ENCODE data around the gene MT1G. TPM values are rescaled to one million over a fixed set of nuclear protein-coding genes. Genes with fewer than 3 reads are reported as not detected.
"Not testable (repeated sequence)": the region's sequence is repeated elsewhere in the genome, so short reads cannot be mapped to it uniquely, and the experiment has no call there.

The MT1G gene
- 1,000 to 10,000 TPM in 1 of 2 donors, 100 to 1,000 TPM in 1; 152 to 2,353 TPM for total RNA-seq
- 1,000 to 10,000 TPM; 4,443 to 9,444 TPM for polyA plus RNA-seq

DNA sequence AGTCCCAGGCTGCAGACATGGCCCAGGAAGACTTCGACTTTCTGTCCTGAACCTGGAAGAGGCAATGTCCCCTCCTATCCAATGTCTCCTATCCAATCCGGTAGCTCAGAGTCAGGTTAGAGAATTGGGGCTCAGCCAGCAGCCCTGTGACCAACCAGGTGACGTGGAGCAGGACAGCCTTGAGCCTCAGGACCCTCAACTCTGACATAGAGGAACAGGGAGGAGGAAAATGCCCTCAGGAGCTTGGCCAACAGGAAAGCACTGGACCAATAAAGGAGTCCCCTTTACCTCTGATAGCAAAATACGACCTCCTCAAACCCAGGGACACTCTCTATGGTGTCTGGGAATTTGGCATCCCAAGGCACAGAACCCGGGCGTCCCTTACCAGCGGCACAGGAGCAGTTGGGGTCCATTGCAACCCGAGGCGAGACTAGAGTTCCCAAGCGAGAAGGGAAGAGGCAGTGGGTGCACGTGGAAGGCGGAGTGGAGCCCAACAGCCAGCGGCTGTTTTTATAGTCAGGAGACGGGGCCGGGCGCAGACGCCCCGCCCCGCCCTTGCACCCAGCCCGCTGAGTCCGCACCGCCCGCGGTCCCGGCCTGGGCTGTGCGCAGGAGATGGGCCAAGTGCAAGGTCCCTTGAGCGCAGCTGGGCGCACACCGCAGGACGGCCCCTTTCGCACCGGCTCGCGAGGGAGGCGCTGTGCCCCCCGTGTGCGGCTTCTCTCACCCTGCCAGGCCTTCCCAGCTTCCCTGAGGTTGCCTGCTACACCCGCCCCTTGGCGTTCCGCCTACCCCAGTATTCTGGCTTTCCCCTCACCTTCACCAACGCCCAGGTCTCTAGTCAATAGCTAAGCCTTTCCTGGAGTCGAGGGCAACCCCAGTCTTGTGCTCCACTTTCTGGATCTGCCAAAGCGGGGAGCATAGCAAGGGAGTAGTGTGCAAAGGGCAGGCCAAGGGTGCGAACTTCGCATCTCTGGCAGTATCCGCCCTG is at the start of gene MT1G:
TSS of gene MT1G (minus strand) at position 485 of the 991 bp plus-strand sequence. CDS start at position 413, 72 bp downstream.
- TF ChIP-seq YY1 (IDR thresholded peaks at IDR 0.05), result peak; percentile 59
- TF ChIP-seq, protein P1, sequence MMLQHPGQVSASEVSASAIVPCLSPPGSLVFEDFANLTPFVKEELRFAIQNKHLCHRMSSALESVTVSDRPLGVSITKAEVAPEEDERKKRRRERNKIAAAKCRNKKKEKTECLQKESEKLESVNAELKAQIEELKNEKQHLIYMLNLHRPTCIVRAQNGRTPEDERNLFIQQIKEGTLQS (IDR thresholded peaks at IDR 0.05), result peak; percentile 15
- peak in 1 of 2 donors; percentile 32 for TF ChIP-seq EGR1 (IDR thresholded peaks at IDR 0.05; ENCODE audit: low read depth in 2 of 2)
- peak in 1 of 2 donors; percentile 58 for TF ChIP-seq JUND (IDR thresholded peaks at IDR 0.05)
- TF ChIP-seq FOXA2 (IDR thresholded peaks at IDR 0.05), result no peak
- peak; percentile 36 to 71 for TF ChIP-seq RXRA (IDR thresholded peaks at IDR 0.05)
- TF ChIP-seq, protein P2, sequence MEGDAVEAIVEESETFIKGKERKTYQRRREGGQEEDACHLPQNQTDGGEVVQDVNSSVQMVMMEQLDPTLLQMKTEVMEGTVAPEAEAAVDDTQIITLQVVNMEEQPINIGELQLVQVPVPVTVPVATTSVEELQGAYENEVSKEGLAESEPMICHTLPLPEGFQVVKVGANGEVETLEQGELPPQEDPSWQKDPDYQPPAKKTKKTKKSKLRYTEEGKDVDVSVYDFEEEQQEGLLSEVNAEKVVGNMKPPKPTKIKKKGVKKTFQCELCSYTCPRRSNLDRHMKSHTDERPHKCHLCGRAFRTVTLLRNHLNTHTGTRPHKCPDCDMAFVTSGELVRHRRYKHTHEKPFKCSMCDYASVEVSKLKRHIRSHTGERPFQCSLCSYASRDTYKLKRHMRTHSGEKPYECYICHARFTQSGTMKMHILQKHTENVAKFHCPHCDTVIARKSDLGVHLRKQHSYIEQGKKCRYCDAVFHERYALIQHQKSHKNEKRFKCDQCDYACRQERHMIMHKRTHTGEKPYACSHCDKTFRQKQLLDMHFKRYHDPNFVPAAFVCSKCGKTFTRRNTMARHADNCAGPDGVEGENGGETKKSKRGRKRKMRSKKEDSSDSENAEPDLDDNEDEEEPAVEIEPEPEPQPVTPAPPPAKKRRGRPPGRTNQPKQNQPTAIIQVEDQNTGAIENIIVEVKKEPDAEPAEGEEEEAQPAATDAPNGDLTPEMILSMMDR (IDR thresholded peaks at IDR 0.05; ENCODE audit: low read depth, low read length, missing input control), result peak; percentile 4
- TF ChIP-seq NR2F2 (IDR thresholded peaks at IDR 0.05), result no peak
- TF ChIP-seq, protein P3, sequence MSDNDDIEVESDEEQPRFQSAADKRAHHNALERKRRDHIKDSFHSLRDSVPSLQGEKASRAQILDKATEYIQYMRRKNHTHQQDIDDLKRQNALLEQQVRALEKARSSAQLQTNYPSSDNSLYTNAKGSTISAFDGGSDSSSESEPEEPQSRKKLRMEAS (IDR thresholded peaks at IDR 0.05), result no peak
- TF ChIP-seq HNF4G (IDR thresholded peaks at IDR 0.05), result peak; percentile 44
- TF ChIP-seq GABPA (IDR thresholded peaks at IDR 0.05 in 1 of 2, conservative IDR thresholded peaks at IDR 0.05 in 1 of 2), result peak in 1 of 2 donors; percentile 16
- peak; percentile 94 for TF ChIP-seq TAF1 (conservative IDR thresholded peaks at IDR 0.05)
- peak in 1 of 2 donors; percentile 37 for TF ChIP-seq RAD21 (IDR thresholded peaks at IDR 0.05)
- TF ChIP-seq, protein P4, sequence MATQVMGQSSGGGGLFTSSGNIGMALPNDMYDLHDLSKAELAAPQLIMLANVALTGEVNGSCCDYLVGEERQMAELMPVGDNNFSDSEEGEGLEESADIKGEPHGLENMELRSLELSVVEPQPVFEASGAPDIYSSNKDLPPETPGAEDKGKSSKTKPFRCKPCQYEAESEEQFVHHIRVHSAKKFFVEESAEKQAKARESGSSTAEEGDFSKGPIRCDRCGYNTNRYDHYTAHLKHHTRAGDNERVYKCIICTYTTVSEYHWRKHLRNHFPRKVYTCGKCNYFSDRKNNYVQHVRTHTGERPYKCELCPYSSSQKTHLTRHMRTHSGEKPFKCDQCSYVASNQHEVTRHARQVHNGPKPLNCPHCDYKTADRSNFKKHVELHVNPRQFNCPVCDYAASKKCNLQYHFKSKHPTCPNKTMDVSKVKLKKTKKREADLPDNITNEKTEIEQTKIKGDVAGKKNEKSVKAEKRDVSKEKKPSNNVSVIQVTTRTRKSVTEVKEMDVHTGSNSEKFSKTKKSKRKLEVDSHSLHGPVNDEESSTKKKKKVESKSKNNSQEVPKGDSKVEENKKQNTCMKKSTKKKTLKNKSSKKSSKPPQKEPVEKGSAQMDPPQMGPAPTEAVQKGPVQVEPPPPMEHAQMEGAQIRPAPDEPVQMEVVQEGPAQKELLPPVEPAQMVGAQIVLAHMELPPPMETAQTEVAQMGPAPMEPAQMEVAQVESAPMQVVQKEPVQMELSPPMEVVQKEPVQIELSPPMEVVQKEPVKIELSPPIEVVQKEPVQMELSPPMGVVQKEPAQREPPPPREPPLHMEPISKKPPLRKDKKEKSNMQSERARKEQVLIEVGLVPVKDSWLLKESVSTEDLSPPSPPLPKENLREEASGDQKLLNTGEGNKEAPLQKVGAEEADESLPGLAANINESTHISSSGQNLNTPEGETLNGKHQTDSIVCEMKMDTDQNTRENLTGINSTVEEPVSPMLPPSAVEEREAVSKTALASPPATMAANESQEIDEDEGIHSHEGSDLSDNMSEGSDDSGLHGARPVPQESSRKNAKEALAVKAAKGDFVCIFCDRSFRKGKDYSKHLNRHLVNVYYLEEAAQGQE (IDR thresholded peaks at IDR 0.05), result peak; percentile 75
- peak; percentile 90 for TF ChIP-seq SP1 (IDR thresholded peaks at IDR 0.05)
- TF ChIP-seq, protein P5, sequence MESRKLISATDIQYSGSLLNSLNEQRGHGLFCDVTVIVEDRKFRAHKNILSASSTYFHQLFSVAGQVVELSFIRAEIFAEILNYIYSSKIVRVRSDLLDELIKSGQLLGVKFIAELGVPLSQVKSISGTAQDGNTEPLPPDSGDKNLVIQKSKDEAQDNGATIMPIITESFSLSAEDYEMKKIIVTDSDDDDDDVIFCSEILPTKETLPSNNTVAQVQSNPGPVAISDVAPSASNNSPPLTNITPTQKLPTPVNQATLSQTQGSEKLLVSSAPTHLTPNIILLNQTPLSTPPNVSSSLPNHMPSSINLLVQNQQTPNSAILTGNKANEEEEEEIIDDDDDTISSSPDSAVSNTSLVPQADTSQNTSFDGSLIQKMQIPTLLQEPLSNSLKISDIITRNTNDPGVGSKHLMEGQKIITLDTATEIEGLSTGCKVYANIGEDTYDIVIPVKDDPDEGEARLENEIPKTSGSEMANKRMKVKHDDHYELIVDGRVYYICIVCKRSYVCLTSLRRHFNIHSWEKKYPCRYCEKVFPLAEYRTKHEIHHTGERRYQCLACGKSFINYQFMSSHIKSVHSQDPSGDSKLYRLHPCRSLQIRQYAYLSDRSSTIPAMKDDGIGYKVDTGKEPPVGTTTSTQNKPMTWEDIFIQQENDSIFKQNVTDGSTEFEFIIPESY (IDR thresholded peaks at IDR 0.05), result peak; percentile 48
- TF ChIP-seq HNF4A (conservative IDR thresholded peaks at IDR 0.05), result peak; percentile 63
- TF ChIP-seq FOXA1 (IDR thresholded peaks at IDR 0.05), result no peak
- DNase-seq (ENCODE audit: low spot score), result peak; percentile 83
- peak within 1 kb of the TSS; percentile 72 to 92 for H3K9ac ChIP-seq (ENCODE audit: low read depth in 1 of 2, low read length in 2 of 2)
- WGBS, result 5% methylated on average over 46 of the region's 46 CpGs
- no peaks in the 10 kb centered on the region for H3K9me3 ChIP-seq (ENCODE audit: control insufficient read depth in 4 of 4, low read length in 3 of 4)
- peak within 1 kb of the TSS; percentile 90 to 94 for H3K27ac ChIP-seq (ENCODE audit: low read depth in 1 of 2, low read length in 2 of 2)
- H3K36me3 ChIP-seq (ENCODE audit: control insufficient read depth in 4 of 4, insufficient read depth in 3 of 4, low read depth in 1 of 4, low read length in 3 of 4), result no peaks in the 10 kb centered on the region
- peak within 1 kb of the TSS; percentile 55 to 97 (median 71) for H3K4me3 ChIP-seq (ENCODE audit: low read depth in 1 of 3, low read length in 3 of 3)
- no peaks in the 10 kb centered on the region for H3K27me3 ChIP-seq (ENCODE audit: control insufficient read depth in 4 of 4, insufficient read depth in 4 of 4, low read length in 3 of 4)
- peaks cover 0 to 20% (median 10%) of the 10 kb centered on the region in 4 donors for H3K4me1 ChIP-seq (ENCODE audit: control insufficient read depth in 4 of 4, insufficient read depth in 4 of 4, low read length in 3 of 4)

DNA sequence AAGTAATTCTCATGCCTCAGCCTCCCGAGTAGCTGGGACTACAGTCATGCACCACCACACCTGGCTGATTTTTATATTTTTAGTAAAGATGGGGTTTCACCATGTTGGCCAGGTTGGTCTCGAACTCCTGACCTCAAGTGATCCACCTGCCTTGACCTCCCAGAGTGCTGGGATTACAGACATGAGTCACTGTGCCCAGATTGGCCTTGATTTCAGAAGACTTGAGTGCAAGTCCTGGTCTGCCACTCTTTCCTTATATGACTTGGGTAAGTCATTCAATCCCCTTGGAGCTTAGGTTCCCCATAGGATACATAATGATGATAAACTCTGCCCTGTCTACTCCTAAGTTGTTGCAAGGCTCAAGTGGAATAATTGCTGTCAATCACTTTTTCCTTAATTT is 49.7 kb upstream of the MT1G start:
- not testable (repeated sequence) for H3K4me3 ChIP-seq (ENCODE audit: low read depth in 1 of 3, low read length in 3 of 3); H3K9me3 ChIP-seq (ENCODE audit: control insufficient read depth in 4 of 4, low read length in 3 of 4); H3K36me3 ChIP-seq (ENCODE audit: control insufficient read depth in 4 of 4, insufficient read depth in 3 of 4, low read depth in 1 of 4, low read length in 3 of 4); H3K4me1 ChIP-seq (ENCODE audit: control insufficient read depth in 4 of 4, insufficient read depth in 4 of 4, low read length in 3 of 4); H3K9ac ChIP-seq (ENCODE audit: low read depth in 1 of 2, low read length in 2 of 2); H3K27ac ChIP-seq (ENCODE audit: low read depth in 1 of 2, low read length in 2 of 2); H3K27me3 ChIP-seq (ENCODE audit: control insufficient read depth in 4 of 4, insufficient read depth in 4 of 4, low read length in 3 of 4); DNase-seq (ENCODE audit: low spot score)
- WGBS, result 89% methylated on average over 2 of the region's 2 CpGs

Data from liver (tissue), 9 donors.